GM10266 (cell line): Measurements from ENCODE around the gene DZIP3.
"Not testable (repeated sequence)": the region's sequence is repeated elsewhere in the genome, so short reads cannot be mapped to it uniquely, and the experiment has no call there.

Experiments
- DNase-seq: peaks from one replicate; pipeline ENCODE4 v3.0.0; 2012; ENCODE audit errors: extremely low spot score
- CTCF ChIP-seq: IDR thresholded peaks from 2 replicates; pipeline ENCODE4 v1.5.1; 2012; ENCODE audit warnings: mild to moderate bottlenecking, low read depth; ENCODE audit not compliant: control insufficient read depth, insufficient read depth; ENCODE audit errors: missing control alignments

The DZIP3 gene

GRCh38 chr3:108642526-108642925 is 53.0 kb downstream of the DZIP3 start:
- no peak for DNase-seq
- no peak for TF ChIP-seq CTCF

DNA sequence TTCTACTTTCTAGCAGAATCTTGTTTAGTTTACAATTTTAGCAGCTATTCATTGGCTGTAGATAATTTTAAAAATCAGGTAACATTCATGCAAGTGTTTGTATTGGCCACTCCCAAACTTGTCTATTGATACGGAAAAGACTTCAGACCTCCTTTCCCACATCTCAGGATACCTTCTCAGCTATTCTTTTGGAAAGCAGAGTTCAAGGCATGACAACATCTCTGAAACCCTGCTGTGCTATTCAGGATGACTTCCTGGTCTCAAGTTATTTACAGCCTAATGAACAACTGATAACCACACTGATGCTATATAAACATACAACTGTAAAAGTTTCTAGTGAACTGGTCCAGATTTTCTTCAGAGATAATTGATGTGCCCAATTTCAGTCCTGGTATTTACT is 55.8 kb downstream of the DZIP3 start:
- no peak for DNase-seq

GRCh38 chr3:108655664-108656063 is 66.1 kb downstream of the DZIP3 start:
- not testable (repeated sequence) for DNase-seq

More for the DNA sequence above, 55.8 kb downstream of the DZIP3 start:
- TF ChIP-seq CTCF, result no peak

DNA sequence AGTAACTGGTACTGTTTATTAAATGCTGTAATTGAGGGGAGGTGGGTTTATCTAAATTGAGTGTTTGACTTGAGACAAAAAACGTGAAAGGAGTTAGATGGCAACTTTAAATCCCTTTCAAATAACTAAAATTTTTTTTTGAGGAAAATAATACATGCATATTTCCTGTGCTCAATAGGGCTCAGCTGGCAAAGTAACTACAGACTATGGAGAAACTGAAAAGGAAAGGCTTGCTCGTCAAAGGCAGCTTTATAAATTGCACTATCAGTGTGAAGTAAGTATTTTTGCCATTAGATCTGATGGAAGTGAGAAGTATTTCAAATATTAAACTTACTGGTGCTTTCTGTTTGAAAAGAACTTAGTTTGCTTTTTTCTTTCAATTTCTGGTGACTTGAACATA is 72.2 kb downstream of the DZIP3 start:
- peak; percentile 6 for TF ChIP-seq CTCF
- no peak for DNase-seq

DNA sequence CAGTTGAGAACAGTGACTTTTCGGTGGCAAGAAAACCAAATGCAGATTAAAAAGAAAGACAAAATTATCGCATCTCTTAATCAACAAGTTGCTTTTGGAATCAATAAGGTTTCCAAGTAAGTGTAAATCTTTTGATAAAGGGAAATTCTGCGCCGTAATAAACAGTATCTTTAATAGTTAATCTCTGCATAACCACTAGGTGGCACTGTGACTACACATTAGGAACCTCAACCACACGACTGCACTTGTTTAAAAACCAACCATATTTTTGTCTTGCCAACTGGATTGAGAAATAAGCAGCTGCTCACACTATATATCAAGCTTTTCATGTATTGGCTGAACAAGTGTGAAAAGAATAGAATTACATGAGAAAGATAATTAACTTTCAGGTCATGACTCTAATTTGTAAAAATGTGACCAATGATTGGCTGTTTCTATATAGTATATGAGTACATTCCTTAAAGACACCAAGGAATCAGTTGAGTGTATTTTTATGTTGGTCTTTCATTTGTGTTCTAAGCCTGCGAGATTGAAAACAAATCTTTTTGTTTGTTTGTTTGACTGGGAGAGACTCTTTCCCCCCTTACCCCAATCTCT is 72.7 kb downstream of the DZIP3 start:
- peak; percentile 69 for TF ChIP-seq CTCF
- peak; percentile 43 for DNase-seq

- no peak for TF ChIP-seq CTCF
- no peak for DNase-seq
Observed at GRCh38 chr3:108664266-108664665, 74.7 kb downstream of the DZIP3 start.

- no peak for DNase-seq
- no peak for TF ChIP-seq CTCF
Observed at GRCh38 chr3:108667312-108667711, 77.8 kb downstream of the DZIP3 start.

DNA sequence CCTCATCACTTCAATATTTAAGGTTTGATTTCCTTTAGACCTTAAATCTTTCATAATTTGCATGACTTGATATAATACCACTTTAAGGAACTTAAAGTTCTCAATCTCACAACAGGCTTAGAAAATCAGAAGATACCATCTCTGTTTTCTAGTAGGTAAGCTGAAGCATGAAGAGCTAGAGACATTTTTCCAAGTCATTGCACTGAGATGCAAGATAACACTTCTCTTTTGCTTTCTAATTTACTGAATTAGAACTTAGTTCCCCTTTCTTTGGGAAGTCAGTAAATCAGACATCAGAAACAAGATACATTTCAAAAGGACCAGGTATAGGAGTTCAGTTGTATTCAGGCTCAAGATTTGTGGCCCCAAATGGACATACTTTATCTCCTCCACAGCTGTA is 79.7 kb downstream of the DZIP3 start:
- no peak for DNase-seq
- TF ChIP-seq CTCF, result no peak
